Stomach (tissue), 9 donors: ENCODE data around the gene ATP11A. TPM values are rescaled to one million over a fixed set of nuclear protein-coding genes. Genes with fewer than 3 reads are reported as not detected.

Experiments
- DNase-seq, 2 donors: peaks; one replicate each; pipeline versions ENCODE4 v3.0.0 to v3.0.0-alpha.2; 2013 to 2019
- H3K27ac ChIP-seq, 5 donors: fragments of 200-600 bp in 4 of 5; sonication (generic) in 4 of 5; one replicate each; pipeline ENCODE4 v1.5.1; 2013 to 2019; ENCODE audit warnings: mild to moderate bottlenecking in 1 of 5, moderate library complexity in 1 of 5
- H3K27me3 ChIP-seq, 3 donors: fragments of 200-600 bp; sonication (generic); one replicate each; pipeline ENCODE4 v1.5.1; 2017 to 2019; ENCODE audit warnings: mixed run types in 1 of 3
- H3K36me3 ChIP-seq, 4 donors: fragments of 200-600 bp; sonication (generic); 1 replicate in 3 of 4; 2 replicates in 1 of 4; pipeline ENCODE4 v1.5.1; 2016 to 2019
- H3K4me1 ChIP-seq, 4 donors: fragments of 200-600 bp; sonication (generic); one replicate each; pipeline ENCODE4 v1.5.1; 2016 to 2019
- H3K4me3 ChIP-seq, 4 donors: fragments of 200-600 bp; sonication (generic) in 3 of 4; one replicate each; pipeline ENCODE4 v1.5.1; 2016 to 2019; ENCODE audit warnings: mild to moderate bottlenecking in 1 of 4
- H3K9me3 ChIP-seq, 4 donors: fragments of 200-600 bp; sonication (generic); one replicate each; pipeline ENCODE4 v1.5.1; 2016 to 2019
- CTCF ChIP-seq, 7 experiments: fragments of 450-650 bp in 4 of 7; fragments of 200-600 bp in 3 of 7; sonication (generic) in 3 of 7; IDR thresholded peaks; one replicate each; pipeline ENCODE4 v1.5.1; 2016 to 2019; ENCODE audit warnings: antibody characterized with exemption in 7 of 7, control low read depth in 2 of 7, mild to moderate bottlenecking in 1 of 7
- EP300 ChIP-seq: sonication (generic); formaldehyde crosslinking; IDR thresholded peaks from one replicate; pipeline ENCODE4 v1.6.1; 2017; ENCODE audit warnings: antibody characterized with exemption
- POLR2A ChIP-seq, 4 donors: fragments of 450-650 bp; IDR thresholded peaks; one replicate each; pipeline ENCODE4 v1.6.1; 2016; ENCODE audit warnings: antibody characterized with exemption in 4 of 4, control low read depth in 2 of 4, mild to moderate bottlenecking in 1 of 4, moderate library complexity in 1 of 4
- POLR2AphosphoS5 ChIP-seq, 3 donors: sonication (generic); formaldehyde crosslinking; IDR thresholded peaks; one replicate each; pipeline ENCODE4 v1.6.1; 2016; ENCODE audit warnings: antibody characterized with exemption in 3 of 3
- WGBS, 5 donors: extraction: QIAGEN DNeasy Blood & Tissue Kit in 3 of 5; methylation state at CpG; one replicate each; pipeline versions ENCODE4 v1.1.5 to v1.1.7; 2013 to 2018; 5-methylcytosine and 5-hydroxymethylcytosine counted together
- intact Hi-C: fragments of 100-400 bp; cut with DNase I; formaldehyde crosslinking; loops from one replicate; pipeline ENCODE4 v1.15.1; 2023; ENCODE audit warnings: low total_unique reads
- polyA plus RNA-seq, 3 donors: library from polyadenylated mRNA; stranded (reverse); fragments of 200-250 nt; gene quantifications; one replicate each; pipeline ENCODE4 v1.2.3, GENCODE V29; 2013
- total RNA-seq, 5 donors: library from RNA; depleted of rRNA; stranded (reverse); fragments of >200 nt; gene quantifications; one replicate each; pipeline versions ENCODE4 v1.1.0 to v1.2.3, GENCODE V29; 2014 to 2016
- donor health status: healthy with polysubstance abuse.
- donor health status: Bipolar disorder and iron deficiency.
- donor health status: healthy.

The ATP11A gene
- total and polyA plus RNA-seq, 8 donors: 1.1 to 70.9 (median 12.3) TPM

DNA sequence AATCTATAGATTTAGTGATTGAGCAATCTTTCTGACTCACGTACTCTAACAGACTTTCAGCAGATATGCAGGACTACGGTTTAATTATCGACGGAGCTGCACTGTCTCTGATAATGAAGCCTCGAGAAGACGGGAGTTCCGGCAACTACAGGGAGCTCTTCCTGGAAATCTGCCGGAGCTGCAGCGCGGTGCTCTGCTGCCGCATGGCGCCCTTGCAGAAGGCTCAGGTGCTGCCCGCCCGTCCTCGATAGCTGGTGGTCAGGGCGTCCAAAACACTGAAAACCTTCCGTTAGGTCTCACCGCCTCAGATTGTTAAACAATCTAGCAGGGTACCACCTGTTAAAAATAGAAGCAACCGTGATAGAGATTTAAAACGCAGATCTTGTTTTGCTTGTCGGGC is 166.0 kb downstream of the ATP11A start:
- Histone ChIP-seq H3K27me3 (no peaks in the 10 kb centered on the region), H3K27ac (no peak overlapping the region), H3K9me3 (no peaks in the 10 kb centered on the region), H3K4me1 (no peaks in the 10 kb centered on the region), H3K36me3 (peaks cover 15 to 100% (median 96%) of the 10 kb centered on the region in 4 donors), H3K4me3 (no peak overlapping the region)
- TF ChIP-seq CTCF (IDR thresholded peaks at IDR 0.05): no peak
- TF ChIP-seq POLR2AphosphoS5 (IDR thresholded peaks at IDR 0.05): no peak
- no peak for TF ChIP-seq EP300
- TF ChIP-seq POLR2A (IDR thresholded peaks at IDR 0.05): no peak
- DNase-seq: no peak
- 92 to 98% (median 97%) methylated on average over 21 of the region's 21 CpGs for WGBS, 5 donors
- intact Hi-C loops: no loop called here

DNA sequence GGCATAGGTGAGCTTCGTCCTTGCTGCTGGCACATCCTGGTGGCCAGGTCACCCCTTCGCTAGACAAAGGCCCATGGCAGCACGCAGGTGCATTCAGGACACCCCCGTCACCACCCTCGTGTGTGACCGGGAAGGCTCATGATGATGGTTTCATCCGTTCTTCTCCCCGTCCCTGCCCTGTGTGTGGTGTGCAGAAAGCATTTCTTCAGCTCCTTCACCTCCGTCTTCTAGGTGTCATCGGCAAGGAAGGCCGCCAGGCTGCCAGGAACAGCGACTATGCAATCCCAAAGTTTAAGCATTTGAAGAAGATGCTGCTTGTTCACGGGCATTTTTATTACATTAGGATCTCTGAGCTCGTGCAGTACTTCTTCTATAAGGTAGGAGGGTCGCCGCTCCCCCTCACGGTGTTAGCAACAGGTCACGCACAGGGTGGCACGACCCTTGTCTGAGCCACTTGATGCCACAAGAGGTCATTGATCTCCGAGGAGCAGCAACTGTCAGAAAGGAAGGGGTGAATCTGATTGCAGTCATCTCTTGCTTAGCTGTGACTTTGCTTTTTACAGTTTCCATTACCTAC is 168.2 kb downstream of the ATP11A start:
- H3K27me3 ChIP-seq: no peaks in the 10 kb centered on the region
- DNase-seq: no peak
- no peak overlapping the region for H3K27ac ChIP-seq
- no peaks in the 10 kb centered on the region for H3K4me1 ChIP-seq
- peaks cover 19 to 99% (median 94%) of the 10 kb centered on the region in 4 donors for H3K36me3 ChIP-seq
- no peak overlapping the region for H3K4me3 ChIP-seq
- intact Hi-C loops: no loop called here
- TF ChIP-seq CTCF (IDR thresholded peaks at IDR 0.05): no peak
- no peaks in the 10 kb centered on the region for H3K9me3 ChIP-seq
- 94 to 97% (median 96%) methylated on average over 20 of the region's 20 CpGs for WGBS, 5 donors

- H3K27me3 ChIP-seq: no peaks in the 10 kb centered on the region
- H3K36me3 ChIP-seq: peaks cover 18 to 94% (median 87%) of the 10 kb centered on the region in 4 donors
- H3K4me3 ChIP-seq: no peak overlapping the region
- no peak for DNase-seq
- WGBS, 5 donors: 90 to 93% (median 91%) methylated on average over 21 to 22 of the region's 22 CpGs
- no peak overlapping the region for H3K27ac ChIP-seq
- no peaks in the 10 kb centered on the region for H3K4me1 ChIP-seq
- H3K9me3 ChIP-seq: no peaks in the 10 kb centered on the region
- no peak for TF ChIP-seq POLR2AphosphoS5 (IDR thresholded peaks at IDR 0.05)
- TF ChIP-seq CTCF (IDR thresholded peaks at IDR 0.05): no peak
- no peak for TF ChIP-seq EP300
- intact Hi-C loops: no loop called here
Observed at GRCh38 chr13:112859128-112859816, 169.4 kb downstream of the ATP11A start.

DNA sequence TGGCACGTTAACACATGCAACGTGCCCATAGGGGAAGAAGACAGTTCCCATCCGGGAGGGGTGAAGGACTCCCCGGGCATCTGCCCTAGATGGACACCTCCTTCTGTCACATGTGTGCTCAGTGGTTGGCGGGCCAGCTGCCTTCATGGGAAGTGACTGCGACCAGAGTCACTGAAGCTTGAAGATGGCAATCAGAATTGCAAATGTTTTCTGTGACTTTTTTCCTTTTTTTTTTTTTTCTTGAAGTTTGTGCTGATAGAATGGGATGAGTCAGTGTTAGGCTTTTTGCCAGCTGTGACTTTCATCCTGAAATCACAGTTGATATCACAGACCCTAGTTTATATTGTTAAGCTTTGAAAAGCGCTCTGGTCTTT is 170.0 kb downstream of the ATP11A start:
- no peak for TF ChIP-seq EP300
- TF ChIP-seq CTCF (IDR thresholded peaks at IDR 0.05): no peak
- TF ChIP-seq POLR2A (IDR thresholded peaks at IDR 0.05): no peak
- no peak for TF ChIP-seq POLR2AphosphoS5 (IDR thresholded peaks at IDR 0.05)
- H3K27me3 ChIP-seq: no peaks in the 10 kb centered on the region
- intact Hi-C loops: no loop called here
- DNase-seq: no peak
- peaks cover 16 to 91% (median 81%) of the 10 kb centered on the region in 4 donors for H3K36me3 ChIP-seq
- H3K4me1 ChIP-seq: no peaks in the 10 kb centered on the region
- 75 to 88% (median 84%) methylated on average over 7 of the region's 7 CpGs for WGBS, 5 donors
- H3K27ac ChIP-seq: no peak overlapping the region
- no peaks in the 10 kb centered on the region for H3K9me3 ChIP-seq
- no peak overlapping the region for H3K4me3 ChIP-seq
